ENCODE measurements around the gene BPIFB4.

- no peak for TF ChIP-seq CTCF (IDR thresholded peaks at IDR 0.05)
- no peak for TF ChIP-seq MAX (IDR thresholded peaks at IDR 0.05; ENCODE audit: low read depth)
Observed at GRCh38 chr20:33145521-33145920, 66.1 kb downstream of the BPIFB4 start.
